Keratinocyte (primary cell): ENCODE measurements around the gene ZDHHC7. TPM values are rescaled to one million over a fixed set of nuclear protein-coding genes. Genes with fewer than 3 reads are reported as not detected.
A peak's percentile ranks its signal among the peaks of the same experiment; 100 is the strongest.
"Not testable (repeated sequence)": the region's sequence is repeated elsewhere in the genome, so short reads cannot be mapped to it uniquely, and the experiment has no call there.

Experiments
- DNase-seq: peaks from one replicate; pipeline ENCODE4 v3.0.0-alpha.2; 2011; ENCODE audit warnings: low read depth, missing footprints, low spot score
- FAIRE-seq: peaks from 2 replicates; lab custom pipeline; 2011; peaks lifted over from hg19 to GRCh38; lab: Jason Lieb, UNC
- H2AFZ ChIP-seq: 2 replicates; pipeline ENCODE4 v1.6.0; 2012; ENCODE audit warnings: low read length, control low read depth, inconsistent platforms; ENCODE audit not compliant: control insufficient read depth
- H3K27ac ChIP-seq: 2 replicates; pipeline ENCODE4 v1.5.1; 2011; ENCODE audit warnings: low read length; ENCODE audit not compliant: control insufficient read depth, insufficient read depth
- H3K27me3 ChIP-seq: 3 replicates; pipeline ENCODE4 v1.6.0; 2011; ENCODE audit warnings: low read length; ENCODE audit not compliant: control insufficient read depth, insufficient read depth; ENCODE audit errors: extremely low read depth
- H3K36me3 ChIP-seq, 2 experiments: 2 replicates in 1 of 2; 3 replicates in 1 of 2; pipeline ENCODE4 v1.5.1; 2011; ENCODE audit warnings: low read length in 2 of 2, mild to moderate bottlenecking in 1 of 2; ENCODE audit not compliant: control insufficient read depth in 2 of 2, insufficient read depth in 2 of 2; ENCODE audit errors: extremely low read depth in 1 of 2
- H3K4me1 ChIP-seq: 3 replicates; pipeline ENCODE4 v1.5.1; 2011; ENCODE audit warnings: low read length; ENCODE audit not compliant: control insufficient read depth, insufficient read depth; ENCODE audit errors: extremely low read depth
- H3K4me2 ChIP-seq: 3 replicates; pipeline ENCODE4 v1.6.0; 2011; ENCODE audit warnings: low read depth, low read length; ENCODE audit not compliant: control insufficient read depth, insufficient read depth; ENCODE audit errors: extremely low read depth
- H3K4me3 ChIP-seq, 3 experiments: fragments of 200-600 bp in 1 of 3; sonication (generic) in 1 of 3; 2 replicates in 2 of 3; 3 replicates in 1 of 3; pipeline ENCODE4 v1.5.1; 2011 to 2016; ENCODE audit warnings: low read length in 3 of 3, mild to moderate bottlenecking in 3 of 3, control low read depth in 2 of 3, inconsistent platforms in 1 of 3, low read depth in 1 of 3, mixed read lengths in 1 of 3, mixed run types in 1 of 3, moderate library complexity in 1 of 3; ENCODE audit not compliant: control insufficient read depth in 2 of 3, insufficient read depth in 2 of 3; ENCODE audit errors: extremely low read depth in 1 of 3
- H3K79me2 ChIP-seq: 2 replicates; pipeline ENCODE4 v1.6.0; 2012; ENCODE audit warnings: low read length; ENCODE audit not compliant: control insufficient read depth, insufficient read depth
- H3K9ac ChIP-seq: 3 replicates; pipeline ENCODE4 v1.6.0; 2011; ENCODE audit warnings: low read length; ENCODE audit not compliant: control insufficient read depth, insufficient read depth; ENCODE audit errors: extremely low read depth
- H3K9me1 ChIP-seq: 3 replicates; pipeline ENCODE4 v1.6.0; 2011; ENCODE audit warnings: low read length; ENCODE audit not compliant: control insufficient read depth, insufficient read depth; ENCODE audit errors: extremely low read depth
- H3K9me3 ChIP-seq: 2 replicates; pipeline ENCODE4 v1.5.1; 2012; ENCODE audit warnings: low read depth, low read length; ENCODE audit not compliant: control insufficient read depth
- H4K20me1 ChIP-seq: 3 replicates; pipeline ENCODE4 v1.6.0; 2011; ENCODE audit warnings: low read length; ENCODE audit not compliant: control insufficient read depth, insufficient read depth; ENCODE audit errors: extremely low read depth
- EZH2 ChIP-seq: IDR thresholded peaks from one replicate; pipeline ENCODE4 v1.6.1; 2012; ENCODE audit warnings: inconsistent platforms, mild to moderate bottlenecking, low read length, moderate library complexity
- dilution Hi-C: fragments of 300-500 bp; cut with MboI; formaldehyde crosslinking; loops from one replicate; pipeline ENCODE4 v1.7.0; 2020; ENCODE audit warnings: low sequenced_read_pairs; ENCODE audit not compliant: extremely low pct_ligation_motif_present
- polyA plus RNA-seq, 5 experiments: library from polyadenylated mRNA; depleted of rRNA in 3 of 5; stranded (reverse) in 3 of 5; stranded (forward) in 1 of 5; unstranded in 1 of 5; fragments of >200 nt; gene quantifications; 1 replicate in 1 of 5; 2 replicates in 3 of 5; 3 replicates in 1 of 5; pipeline versions ENCODE4 v1.2.1 to v1.2.3, GENCODE V29; 2011 to 2012; ENCODE audit warnings: missing spikeins in 2 of 5, low read depth in 1 of 5, low replicate concordance in 1 of 5
- TF ChIP-seq, protein P1 (sequence below), 3 experiments: IDR thresholded peaks in 1 of 3; conservative IDR thresholded peaks in 1 of 3; optimal IDR thresholded peaks in 1 of 3; 2 replicates in 2 of 3; 3 replicates in 1 of 3; pipeline versions ENCODE3 to v1.5.1; 2011; ENCODE audit warnings: low read length in 3 of 3, mild to moderate bottlenecking in 3 of 3, moderate library complexity in 2 of 3, control low read depth in 1 of 3, inconsistent platforms in 1 of 3; ENCODE audit not compliant: insufficient read depth in 2 of 3; ENCODE audit errors: extremely low read depth in 1 of 3

Gene ZDHHC7
- polyA plus RNA-seq, 1 donor (not counting 4 experiments of a cell fraction or from before 2014, with no cell fraction given) = 37.8 TPM

- no peaks in the 10 kb centered on the region for H3K79me2 ChIP-seq
- peak; percentile 26 for FAIRE-seq
- dilution Hi-C loops = loop anchor here (10.0 kb wide), 1 partner anchor 77 kb away; no protein-coding TSS in a partner anchor
- H3K9me3 ChIP-seq = no peaks in the 10 kb centered on the region
- no peak overlapping the region for H3K4me2 ChIP-seq
- H4K20me1 ChIP-seq = no peaks in the 10 kb centered on the region
- H3K27ac ChIP-seq = no peak overlapping the region
- TF ChIP-seq EZH2 = no peak
- TF ChIP-seq, protein P1, sequence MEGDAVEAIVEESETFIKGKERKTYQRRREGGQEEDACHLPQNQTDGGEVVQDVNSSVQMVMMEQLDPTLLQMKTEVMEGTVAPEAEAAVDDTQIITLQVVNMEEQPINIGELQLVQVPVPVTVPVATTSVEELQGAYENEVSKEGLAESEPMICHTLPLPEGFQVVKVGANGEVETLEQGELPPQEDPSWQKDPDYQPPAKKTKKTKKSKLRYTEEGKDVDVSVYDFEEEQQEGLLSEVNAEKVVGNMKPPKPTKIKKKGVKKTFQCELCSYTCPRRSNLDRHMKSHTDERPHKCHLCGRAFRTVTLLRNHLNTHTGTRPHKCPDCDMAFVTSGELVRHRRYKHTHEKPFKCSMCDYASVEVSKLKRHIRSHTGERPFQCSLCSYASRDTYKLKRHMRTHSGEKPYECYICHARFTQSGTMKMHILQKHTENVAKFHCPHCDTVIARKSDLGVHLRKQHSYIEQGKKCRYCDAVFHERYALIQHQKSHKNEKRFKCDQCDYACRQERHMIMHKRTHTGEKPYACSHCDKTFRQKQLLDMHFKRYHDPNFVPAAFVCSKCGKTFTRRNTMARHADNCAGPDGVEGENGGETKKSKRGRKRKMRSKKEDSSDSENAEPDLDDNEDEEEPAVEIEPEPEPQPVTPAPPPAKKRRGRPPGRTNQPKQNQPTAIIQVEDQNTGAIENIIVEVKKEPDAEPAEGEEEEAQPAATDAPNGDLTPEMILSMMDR (optimal IDR thresholded peaks at IDR 0.05 in 1 of 3, IDR thresholded peaks at IDR 0.05 in 1 of 3, conservative IDR thresholded peaks at IDR 0.05 in 1 of 3; ENCODE audit: extremely low read depth in 1 of 3, insufficient read depth in 2 of 3, low read length in 3 of 3) = no peak
- H3K9me1 ChIP-seq = no peaks in the 10 kb centered on the region
- H3K27me3 ChIP-seq = no peaks in the 10 kb centered on the region
- H3K9ac ChIP-seq = no peak overlapping the region
- no peak overlapping the region for H3K4me3 ChIP-seq
- no peak overlapping the region for H2AFZ ChIP-seq
- H3K36me3 ChIP-seq = no peaks in the 10 kb centered on the region
- H3K4me1 ChIP-seq = no peaks in the 10 kb centered on the region
- DNase-seq = peak; percentile 69
Measured at GRCh38 chr16:84941921-84942320, 69.4 kb downstream of the ZDHHC7 start.

GRCh38 chr16:84940670-84941551 is 70.4 kb downstream of the ZDHHC7 start:
- TF ChIP-seq, protein P1 (optimal IDR thresholded peaks at IDR 0.05 in 1 of 3, IDR thresholded peaks at IDR 0.05 in 1 of 3, conservative IDR thresholded peaks at IDR 0.05 in 1 of 3; ENCODE audit: extremely low read depth in 1 of 3, insufficient read depth in 2 of 3, low read length in 3 of 3) = no peak
- TF ChIP-seq EZH2 = no peak
- H3K27ac ChIP-seq = no peak overlapping the region
- no peaks in the 10 kb centered on the region for H4K20me1 ChIP-seq
- DNase-seq (no peak), FAIRE-seq (no peak)
- no peak overlapping the region for H3K9ac ChIP-seq
- H3K36me3 ChIP-seq = no peaks in the 10 kb centered on the region
- H3K9me3 ChIP-seq = no peaks in the 10 kb centered on the region
- H3K4me1 ChIP-seq = no peaks in the 10 kb centered on the region
- H2AFZ ChIP-seq = no peak overlapping the region
- no peaks in the 10 kb centered on the region for H3K27me3 ChIP-seq
- H3K79me2 ChIP-seq = no peaks in the 10 kb centered on the region
- dilution Hi-C loops = loop anchor here (10.0 kb wide), 1 partner anchor 76 kb away; no protein-coding TSS in a partner anchor
- no peak overlapping the region for H3K4me3 ChIP-seq
- H3K4me2 ChIP-seq = no peak overlapping the region
- no peaks in the 10 kb centered on the region for H3K9me1 ChIP-seq

DNA sequence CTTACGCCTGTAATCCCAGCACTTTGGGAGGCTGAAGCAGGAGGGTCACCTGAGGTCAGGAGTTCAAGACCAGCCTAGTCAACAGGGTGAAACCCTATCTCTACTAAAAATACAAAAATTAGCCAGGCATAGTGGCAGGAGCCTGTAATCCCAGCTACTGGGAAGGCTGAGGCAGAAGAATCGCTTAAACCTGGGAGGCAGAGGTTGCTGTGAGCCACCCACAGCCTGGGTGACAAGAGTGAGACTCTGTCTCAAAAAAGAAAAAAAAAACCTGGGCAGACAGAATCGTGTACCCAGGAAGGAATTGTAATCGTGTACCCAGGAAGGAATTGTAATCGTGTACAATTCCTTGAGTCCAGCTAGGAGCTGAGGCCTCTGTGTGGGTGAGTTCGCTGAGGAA is 72.7 kb downstream of the ZDHHC7 start:
- DNase-seq, H2AFZ ChIP-seq, H3K4me1 ChIP-seq, H3K4me3 ChIP-seq, H3K9me3 ChIP-seq, H4K20me1 ChIP-seq, H3K4me2 ChIP-seq, H3K9me1 ChIP-seq, H3K27me3 ChIP-seq, H3K79me2 ChIP-seq, FAIRE-seq, H3K27ac ChIP-seq, dilution Hi-C loops, H3K9ac ChIP-seq, H3K36me3 ChIP-seq: not testable (repeated sequence)
